Right cardiac atrium (tissue), 5 donors: ENCODE data around the gene IGFBP1. TPM values are rescaled to one million over a fixed set of nuclear protein-coding genes. Genes with fewer than 3 reads are reported as not detected.
"Not testable (repeated sequence)": the region's sequence is repeated elsewhere in the genome, so short reads cannot be mapped to it uniquely, and the experiment has no call there.

ENCODE experiments used
- ATAC-seq, 2 donors: fragments of 200-7000 bp; cut with Tn5 transposase; one replicate each; pipeline versions ENCODE4 v1.8.0 to v1.9.1; 2020; ENCODE audit warnings: moderate library complexity in 2 of 2, mild to moderate bottlenecking in 1 of 2
- DNase-seq, 3 donors: peaks; one replicate each; pipeline ENCODE4 v3.0.0-alpha.2; 2020
- H3K27ac ChIP-seq: one replicate; pipeline ENCODE4 v1.5.1; 2013; ENCODE audit warnings: mild to moderate bottlenecking, low read length, control low read depth, moderate library complexity
- H3K27me3 ChIP-seq: one replicate; pipeline ENCODE4 v1.6.1; 2013; ENCODE audit not compliant: control insufficient read depth, insufficient read depth
- H3K4me1 ChIP-seq: one replicate; pipeline ENCODE4 v1.6.1; 2013; ENCODE audit warnings: low read length; ENCODE audit not compliant: control insufficient read depth, insufficient read depth
- H3K4me3 ChIP-seq: one replicate; pipeline ENCODE4 v1.5.1; 2013; ENCODE audit warnings: low read length, control low read depth
- H3K9me3 ChIP-seq: one replicate; pipeline ENCODE4 v1.6.1; 2013; ENCODE audit warnings: low read length; ENCODE audit not compliant: control insufficient read depth
- WGBS: extraction: QIAGEN DNeasy Blood & Tissue Kit; methylation state at CpG from one replicate; pipeline ENCODE4 v1.1.7; 2013; 5-methylcytosine and 5-hydroxymethylcytosine counted together
- intact Hi-C, 4 donors: fragments of 100-400 bp; cut with DNase I; formaldehyde crosslinking; loops; one replicate each; pipeline versions ENCODE4 v1.11.0 to v1.14.0; 2022 to 2023
- long read RNA-seq, 4 donors: library from polyadenylated mRNA; unstranded; transcript quantifications; one replicate each; pipeline ENCODE4 v2.0.0, GENCODE V29; 2020 to 2021
- polyA plus RNA-seq: library from polyadenylated mRNA; stranded (reverse); fragments of 200-250 nt; gene quantifications from one replicate; pipeline ENCODE4 v1.2.3, GENCODE V29; 2013
- total RNA-seq, 4 donors: library from RNA; stranded (reverse); fragmentation: NEBNext Ultra II Directional; extraction: Animal tissue kit (Norgen Biotek cat#: 25700); gene quantifications; one replicate each; pipeline ENCODE4 v1.2.1, GENCODE V29; 2021
- donor health status: healthy with polysubstance abuse.
- donor health status: DM: no; HTN: yes; CAD: no.
- donor health status: DM: no; HTN: no; CAD: no.
- donor health status: DM: no; HTN: yes; CAD: no; lungs with severe emphysema.
- donor health status: DM: yes; HTN: yes; CAD: no.

The IGFBP1 gene
- total RNA-seq (under 1 TPM in 1 of 4 donors, not detected in 3; 0.25 TPM), polyA plus RNA-seq (0.14 TPM)
- long read RNA-seq, donor 1 = 0 reads
- long read RNA-seq, donor 2, partial matches to known transcripts = 0 of 1 reads
- long read RNA-seq, donor 2, other reads (novel, unspliced or antisense) = 0 of 1 reads
- long read RNA-seq, donor 3 = 0 reads
- long read RNA-seq, donor 4 = 0 reads

GRCh38 chr7:45888185-45888992 is at the start of gene IGFBP1:
TSS of gene IGFBP1 (plus strand) at chr7:45888488. CDS start at chr7:45888653, 165 bp downstream.
- peak in 1 of 3 donors; percentile 55 for DNase-seq
- Histone ChIP-seq H3K9me3 (no peaks in the 10 kb centered on the region), H3K4me3 (peak within 1 kb of the TSS; percentile 2), H3K27me3 (no peaks in the 10 kb centered on the region), H3K4me1 (no peaks in the 10 kb centered on the region), H3K27ac (no peak within 1 kb of the TSS)
- intact Hi-C loops = no loop called here
- ATAC-seq = peak; percentile 48 to 58
- 3% methylated on average over 73 of the region's 73 CpGs for WGBS

GRCh38 chr7:45838852-45839251 is 49.4 kb upstream of the IGFBP1 start:
- intact Hi-C loops, H3K27me3 ChIP-seq, H3K9me3 ChIP-seq, ATAC-seq, H3K27ac ChIP-seq, DNase-seq, H3K4me3 ChIP-seq, H3K4me1 ChIP-seq: not testable (repeated sequence)
- WGBS = 69% methylated on average over 2 of the region's 2 CpGs

GRCh38 chr7:45841926-45842717 is 46.2 kb upstream of the IGFBP1 start:
- H3K9me3 ChIP-seq, H3K27ac ChIP-seq, H3K4me1 ChIP-seq, ATAC-seq, H3K27me3 ChIP-seq, H3K4me3 ChIP-seq, DNase-seq, intact Hi-C loops: not testable (repeated sequence)
- WGBS = 62% methylated on average over 4 of the region's 4 CpGs

GRCh38 chr7:45846536-45846935 is 41.8 kb upstream of the IGFBP1 start:
- intact Hi-C loops, DNase-seq, ATAC-seq, H3K9me3 ChIP-seq, H3K4me1 ChIP-seq, H3K4me3 ChIP-seq, H3K27ac ChIP-seq, H3K27me3 ChIP-seq: not testable (repeated sequence)
- 73% methylated on average over 5 of the region's 5 CpGs for WGBS

- H3K27ac ChIP-seq, H3K4me1 ChIP-seq, intact Hi-C loops, DNase-seq, H3K9me3 ChIP-seq, H3K4me3 ChIP-seq, H3K27me3 ChIP-seq: not testable (repeated sequence)
- ATAC-seq = peak in 1 of 2 donors; percentile 36
- WGBS = 82% methylated on average over 6 of the region's 6 CpGs
Measured at GRCh38 chr7:45848734-45849133, 39.6 kb upstream of the IGFBP1 start.

- not testable (repeated sequence) for H3K27ac ChIP-seq, H3K27me3 ChIP-seq, H3K4me3 ChIP-seq, H3K9me3 ChIP-seq, H3K4me1 ChIP-seq, ATAC-seq, DNase-seq
- intact Hi-C loops = loop anchor here in 2 of 4 donors (10.0 kb wide), 1 partner anchor 698 kb away; the partner anchor contains the start of gene RAMP3 (in 2 of the 2)
- 57% methylated on average over 10 of the region's 10 CpGs for WGBS
Measured at GRCh38 chr7:45852984-45853383, 35.3 kb upstream of the IGFBP1 start.

GRCh38 chr7:45853491-45853890 is 34.8 kb upstream of the IGFBP1 start:
- not testable (repeated sequence) for H3K4me3 ChIP-seq, ATAC-seq, H3K27ac ChIP-seq, H3K9me3 ChIP-seq, H3K4me1 ChIP-seq, DNase-seq, H3K27me3 ChIP-seq
- intact Hi-C loops = loop anchor here in 2 of 4 donors (10.0 kb wide), 1 partner anchor 699 kb away; the partner anchor contains the start of gene RAMP3 (in 2 of the 2)
- 78% methylated on average over 8 of the region's 8 CpGs for WGBS

- ATAC-seq, DNase-seq, H3K4me3 ChIP-seq, H3K27me3 ChIP-seq, H3K27ac ChIP-seq, H3K9me3 ChIP-seq, H3K4me1 ChIP-seq: not testable (repeated sequence)
- intact Hi-C loops = loop anchor here in 3 of 4 donors (5.0 to 10.0 kb wide), 2 partner anchors 701 to 703 kb away; partner anchors contain the start of gene RAMP3 (in 2 of the 3)
- WGBS = 27% methylated on average over 3 of the region's 3 CpGs
Measured at GRCh38 chr7:45855680-45856079, 32.6 kb upstream of the IGFBP1 start.

- ATAC-seq, H3K27me3 ChIP-seq, H3K4me3 ChIP-seq, H3K4me1 ChIP-seq, DNase-seq, H3K27ac ChIP-seq, H3K9me3 ChIP-seq: not testable (repeated sequence)
- intact Hi-C loops = loop anchor here in 3 of 4 donors (5.0 to 10.0 kb wide), 2 partner anchors 702 to 705 kb away; partner anchors contain the start of gene RAMP3 (in 2 of the 3)
- 91% methylated on average over 4 of the region's 4 CpGs for WGBS
Measured at GRCh38 chr7:45856888-45857287, 31.4 kb upstream of the IGFBP1 start.

- WGBS = 68% methylated on average over 9 of the region's 9 CpGs
Measured at GRCh38 chr7:45863715-45864114, 24.6 kb upstream of the IGFBP1 start.

More at GRCh38 chr7:45863715-45864114, 24.6 kb upstream of the IGFBP1 start:
- Histone ChIP-seq H3K27ac (no peak overlapping the region), H3K4me1 (no peaks in the 10 kb centered on the region), H3K9me3 (no peaks in the 10 kb centered on the region), H3K4me3 (no peak overlapping the region), H3K27me3 (peaks cover 2% of the 10 kb centered on the region)
- ATAC-seq = no peak
- intact Hi-C loops = loop anchor here in 1 of 4 donors (10.0 kb wide), 1 partner anchor 209 kb away; no protein-coding TSS in a partner anchor
- DNase-seq = no peak
